ENCODE results near the gene SYNGR3.
A peak's percentile ranks its signal among the peaks of the same experiment; 100 is the strongest.
"Not testable (repeated sequence)": the region's sequence is repeated elsewhere in the genome, so short reads cannot be mapped to it uniquely, and the experiment has no call there.

Gene SYNGR3

DNA sequence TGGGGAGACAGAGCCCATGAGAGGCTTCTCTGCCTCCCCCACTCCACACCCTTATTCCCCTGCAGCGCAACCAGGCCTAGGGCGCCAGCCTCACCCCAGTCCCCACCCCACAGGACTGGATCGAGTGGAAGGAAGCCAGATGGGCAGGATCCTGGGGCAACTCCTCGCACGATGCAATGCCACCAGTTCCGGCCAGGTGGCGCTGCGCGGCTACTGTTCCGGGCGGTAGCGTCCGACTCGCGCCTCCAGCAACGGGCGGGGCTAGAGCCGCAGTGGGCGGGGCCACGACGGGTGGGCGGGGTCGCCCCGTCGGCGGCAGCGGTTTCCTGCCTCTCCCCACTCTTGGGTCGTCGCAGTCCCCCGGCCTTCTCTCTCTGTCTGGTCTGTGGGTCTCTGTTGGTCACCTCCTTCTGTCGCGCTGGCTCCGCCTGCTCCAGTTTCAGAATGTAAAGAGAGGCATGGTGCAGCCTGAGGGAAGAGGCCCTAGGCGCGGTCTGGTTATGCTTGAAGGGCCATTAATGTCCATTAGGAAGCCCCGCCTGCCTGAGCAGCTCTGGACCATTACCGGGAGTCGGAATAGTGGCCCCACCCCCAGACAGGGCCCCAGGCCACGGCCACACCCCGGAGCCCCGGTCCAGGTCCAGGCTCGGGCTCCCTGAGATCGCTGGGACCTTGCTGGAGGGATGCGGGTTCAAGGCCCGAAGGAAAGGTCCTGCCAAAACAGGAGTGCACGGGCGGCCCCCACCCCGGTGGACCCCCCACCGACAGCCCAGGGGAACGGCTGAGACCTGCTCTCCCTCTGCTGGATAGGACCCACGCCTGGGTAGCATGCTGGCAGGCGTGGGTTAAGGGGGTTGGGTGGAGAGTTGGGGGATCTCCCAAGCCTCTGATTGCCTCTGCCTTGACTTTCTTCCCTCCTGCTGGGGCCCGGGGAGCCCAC is 33.6 kb downstream of the SYNGR3 start:
- H3K4me3 ChIP-seq (ENCODE audit: low read depth, low read length), result peak overlapping the region; percentile 34
- DNase-seq (ENCODE audit: low read depth), result no peak

DNA sequence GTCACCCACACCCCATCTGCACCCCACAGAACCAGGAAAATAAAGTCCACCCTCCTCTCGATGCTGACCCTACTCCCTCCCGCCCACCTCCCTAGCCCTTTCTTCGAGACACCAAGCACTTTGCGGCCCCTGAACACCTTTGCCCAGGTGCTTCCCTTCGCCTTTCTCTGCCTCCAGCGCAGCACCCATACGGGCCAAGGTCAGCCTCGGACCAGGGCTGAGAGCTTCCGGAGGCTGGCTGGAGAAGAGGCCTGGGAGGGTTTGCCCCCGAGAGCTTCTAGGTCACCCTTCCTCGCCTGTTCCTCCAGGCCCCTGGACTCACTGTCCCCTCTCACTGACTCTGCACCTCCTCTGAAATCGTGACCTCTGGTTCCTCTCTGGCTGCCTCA is 34.3 kb downstream of the SYNGR3 start:
- no peak for DNase-seq (ENCODE audit: low read depth)
- H3K4me3 ChIP-seq (ENCODE audit: low read depth, low read length), result no peak overlapping the region

DNA sequence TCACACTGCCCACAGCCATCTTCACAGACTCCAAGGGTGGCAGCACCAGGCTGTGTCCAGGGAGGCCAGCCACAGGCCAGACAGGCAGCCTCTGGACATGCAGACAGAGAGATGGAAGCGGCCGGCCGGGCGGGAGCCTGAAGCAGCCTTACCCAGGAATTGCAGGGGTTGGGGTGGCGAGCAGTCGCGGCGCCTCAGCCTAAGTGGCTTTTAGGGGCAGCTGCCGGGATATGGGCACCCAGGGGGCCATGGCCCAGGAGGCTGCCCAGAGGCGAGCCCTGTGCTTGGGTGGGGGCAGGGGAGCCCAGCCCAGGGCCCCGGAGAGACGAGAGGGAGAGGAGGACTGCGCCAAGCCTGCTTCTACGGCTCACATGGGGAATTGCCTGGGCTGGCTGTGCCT is 35.5 kb downstream of the SYNGR3 start:
- DNase-seq (ENCODE audit: low read depth), result no peak
- no peak overlapping the region for H3K4me3 ChIP-seq (ENCODE audit: low read depth, low read length)

DNA sequence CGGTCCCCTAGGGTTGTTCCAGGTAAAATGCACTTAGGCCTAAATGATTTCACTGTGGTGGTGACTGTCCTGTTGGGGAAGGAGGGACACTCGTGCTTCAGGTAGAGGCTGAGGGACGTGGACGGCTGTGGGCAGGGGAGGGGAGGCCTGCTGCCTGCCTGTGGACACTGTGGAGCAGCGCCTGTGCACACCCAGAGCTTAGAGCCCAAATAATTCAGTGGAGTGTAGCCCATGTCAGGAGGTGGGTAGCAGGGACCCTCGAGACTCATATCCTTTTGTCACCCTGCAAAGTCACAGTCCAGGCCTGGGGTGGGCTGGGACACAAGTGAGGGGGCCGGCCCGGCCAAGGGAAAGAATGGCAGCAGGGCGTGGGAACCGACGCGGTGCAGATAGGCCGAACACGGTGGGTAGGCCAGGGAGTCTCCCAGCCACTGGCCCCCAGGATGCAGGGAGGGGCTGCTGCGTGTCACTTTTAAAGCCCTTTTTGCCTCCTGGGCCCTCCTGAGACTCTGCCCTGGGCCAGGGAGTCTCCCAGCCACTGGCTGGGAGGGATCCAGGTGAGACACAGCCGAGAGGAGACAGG is 36.2 kb downstream of the SYNGR3 start:
- no peak for DNase-seq (ENCODE audit: low read depth)
- H3K4me3 ChIP-seq (ENCODE audit: low read depth, low read length), result peak overlapping the region; percentile 43

DNA sequence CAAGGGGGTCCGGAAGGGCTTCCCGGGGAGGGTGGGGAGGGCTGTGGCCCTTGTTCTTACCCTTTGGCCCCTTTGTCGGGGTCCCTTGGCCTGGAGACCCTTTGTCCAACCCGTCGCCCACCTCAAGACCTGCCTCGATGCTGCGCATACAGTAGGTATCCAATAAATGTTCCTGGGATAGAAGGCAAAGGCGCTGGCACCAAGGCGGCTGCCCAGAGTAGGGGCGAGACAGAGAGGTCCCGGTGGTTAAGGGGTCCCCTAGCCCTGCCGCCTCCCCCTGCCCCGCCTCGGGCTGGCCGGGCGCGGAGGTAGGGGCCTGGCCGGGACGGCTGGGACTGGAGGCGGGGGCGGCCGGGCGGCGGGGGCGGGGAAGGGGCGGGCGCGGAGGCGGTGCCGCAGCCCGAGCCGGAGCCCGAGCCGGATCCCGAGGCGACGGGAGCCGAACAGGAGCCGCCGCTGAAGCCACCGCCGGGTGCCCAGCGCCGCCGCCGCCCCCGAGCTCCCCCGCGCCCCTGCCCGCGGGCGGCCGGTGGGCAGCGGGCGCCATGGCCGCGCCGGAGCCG is 36.8 kb downstream of the SYNGR3 start, which contains the start of gene NHERF2:
Gene NHERF2, plus strand, starts transcription at position 442 of the 563 bp plus-strand sequence. Its CDS starts 104 bp downstream, at position 546.
- H3K4me3 ChIP-seq (ENCODE audit: low read depth, low read length), result peak within 1 kb of the TSS; percentile 63
- no peak for DNase-seq (ENCODE audit: low read depth)

DNA sequence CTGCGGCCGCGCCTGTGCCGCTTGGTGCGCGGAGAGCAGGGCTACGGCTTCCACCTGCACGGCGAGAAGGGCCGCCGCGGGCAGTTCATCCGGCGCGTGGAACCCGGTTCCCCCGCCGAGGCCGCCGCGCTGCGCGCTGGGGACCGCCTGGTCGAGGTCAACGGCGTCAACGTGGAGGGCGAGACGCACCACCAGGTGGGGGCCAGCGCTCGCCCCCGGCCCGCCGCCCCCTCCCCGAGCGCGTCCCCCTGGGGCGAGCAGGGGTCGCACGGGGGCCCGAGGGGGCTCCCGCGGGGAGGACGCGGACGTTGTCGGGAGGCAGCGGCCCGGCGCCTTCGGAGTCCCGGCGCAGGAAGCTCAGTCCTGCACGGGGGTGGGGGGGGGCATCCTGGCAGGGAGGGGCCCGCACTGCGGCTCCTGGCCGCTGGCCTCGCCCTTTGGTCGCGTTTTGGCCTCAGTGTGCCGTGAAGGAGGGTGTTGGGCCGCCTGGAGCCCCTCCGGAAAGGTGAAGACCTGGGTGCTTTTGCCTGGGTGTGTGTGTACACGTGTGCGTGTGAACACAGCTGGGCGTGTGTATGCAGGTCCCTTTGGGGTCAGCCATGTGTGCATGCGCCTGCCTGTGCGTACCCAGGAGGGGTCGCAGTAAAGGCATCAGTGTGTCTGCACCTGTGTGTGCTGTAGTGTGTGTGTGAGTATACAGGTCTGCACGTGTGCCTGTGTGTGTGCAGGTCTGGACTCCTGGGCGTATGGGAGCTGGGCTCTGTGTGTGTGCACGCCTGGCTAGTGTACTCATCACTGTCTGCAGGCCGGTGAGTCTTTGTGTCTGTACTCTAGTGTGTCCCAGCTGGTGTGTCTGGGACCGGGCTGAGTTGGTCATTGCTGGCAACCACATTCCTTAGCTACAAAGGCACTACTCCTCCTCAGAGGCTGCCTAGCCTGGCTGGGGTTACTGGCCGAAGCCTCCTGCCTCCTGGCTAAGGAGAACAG is 37.5 kb downstream of the SYNGR3 start:
- peak overlapping the region; percentile 63 for H3K4me3 ChIP-seq (ENCODE audit: low read depth, low read length)
- no peak for DNase-seq (ENCODE audit: low read depth)

DNA sequence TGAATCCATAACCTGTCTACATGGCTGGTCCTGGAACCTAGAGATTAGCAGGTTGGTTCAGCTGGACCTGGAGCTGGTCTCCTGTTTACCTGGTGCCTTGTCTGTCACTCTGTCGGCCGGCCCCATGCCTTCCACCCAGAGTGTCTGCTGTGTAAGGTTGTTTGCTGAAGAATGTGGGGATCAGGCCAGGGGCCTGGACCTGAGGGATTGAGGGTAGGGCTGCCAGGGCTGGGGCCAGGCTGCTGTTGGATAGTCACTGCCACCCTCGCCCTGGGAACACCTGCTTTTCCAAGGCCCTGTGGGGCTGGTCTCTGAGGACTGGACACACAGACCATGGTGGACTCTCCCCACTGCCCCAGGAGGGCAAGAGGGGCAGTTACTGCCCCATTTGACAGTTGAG is 38.4 kb downstream of the SYNGR3 start:
- H3K4me3 ChIP-seq (ENCODE audit: low read depth, low read length), result peak overlapping the region; percentile 63

DNA sequence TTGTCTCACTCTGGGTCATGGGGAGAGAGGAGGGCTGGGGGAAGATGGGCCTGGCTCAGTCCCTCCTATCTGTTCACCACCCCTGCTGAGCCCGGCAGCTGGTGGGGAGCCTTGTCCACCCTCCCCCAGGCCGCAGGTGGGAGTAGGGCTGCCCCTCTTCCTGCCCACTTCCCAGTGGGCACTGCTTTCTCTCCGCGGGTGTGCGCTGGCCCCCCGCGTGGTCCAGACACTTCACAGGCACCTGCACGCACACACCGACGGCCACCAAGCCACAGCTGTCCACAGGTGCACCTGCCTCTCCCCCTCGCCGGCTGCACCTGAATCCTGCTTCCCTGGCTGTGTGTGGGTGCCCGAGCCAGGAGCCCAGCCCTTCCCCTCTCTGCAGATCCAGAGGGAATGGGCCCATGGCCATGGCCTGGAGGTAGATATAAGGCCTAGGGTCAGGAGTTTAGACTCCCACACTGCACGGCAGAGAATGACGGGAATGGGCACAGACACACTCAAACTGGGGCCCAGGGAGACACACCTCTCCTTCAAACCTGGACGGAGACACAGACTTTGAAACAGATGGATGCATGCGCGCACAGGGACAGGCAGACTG is 39.0 kb downstream of the SYNGR3 start:
- no peak for DNase-seq (ENCODE audit: low read depth)
- no peak overlapping the region for H3K4me3 ChIP-seq (ENCODE audit: low read depth, low read length)

More for the DNA sequence above, 38.4 kb downstream of the SYNGR3 start:
- DNase-seq (ENCODE audit: low read depth), result no peak

DNA sequence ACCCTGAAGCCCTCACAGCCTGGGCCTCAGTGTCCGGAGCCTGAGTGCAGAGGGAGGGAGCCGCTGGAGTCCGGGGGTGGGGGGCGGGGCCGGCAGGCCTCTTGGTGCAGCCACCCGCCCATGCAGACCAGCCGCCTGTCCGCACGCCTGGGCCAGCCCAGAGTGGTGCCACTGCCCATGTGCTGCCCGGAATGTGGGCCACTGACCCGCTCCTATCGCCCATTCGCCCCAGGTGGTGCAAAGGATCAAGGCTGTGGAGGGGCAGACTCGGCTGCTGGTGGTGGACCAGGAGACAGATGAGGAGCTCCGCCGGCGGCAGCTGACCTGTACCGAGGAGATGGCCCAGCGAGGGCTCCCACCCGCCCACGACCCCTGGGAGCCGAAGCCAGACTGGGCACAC is 39.6 kb downstream of the SYNGR3 start:
- H3K4me3 ChIP-seq (ENCODE audit: low read depth, low read length), result no peak overlapping the region
- DNase-seq (ENCODE audit: low read depth), result no peak

DNA sequence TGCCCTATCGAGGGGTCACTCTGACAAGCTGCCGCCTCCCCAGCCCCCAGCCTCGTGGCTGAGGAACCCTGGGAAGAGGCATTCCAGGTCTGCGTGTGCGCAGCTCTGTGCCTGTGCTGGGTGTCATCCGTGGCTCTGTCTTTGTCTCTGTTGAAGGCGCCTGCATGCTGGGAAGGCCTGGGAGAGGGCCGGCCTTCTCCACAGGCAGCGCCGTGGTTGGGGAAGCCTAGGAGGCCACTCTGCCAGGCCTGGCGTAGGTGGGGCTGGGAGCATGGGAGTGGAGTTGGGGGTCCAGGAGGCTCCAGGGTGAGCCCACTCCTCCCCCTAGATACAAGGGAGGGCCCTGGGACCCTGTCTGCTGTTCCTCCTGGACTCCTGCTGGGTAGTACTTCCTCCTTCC is 40.3 kb downstream of the SYNGR3 start:
- no peak for DNase-seq (ENCODE audit: low read depth)
- H3K4me3 ChIP-seq (ENCODE audit: low read depth, low read length), result no peak overlapping the region

DNA sequence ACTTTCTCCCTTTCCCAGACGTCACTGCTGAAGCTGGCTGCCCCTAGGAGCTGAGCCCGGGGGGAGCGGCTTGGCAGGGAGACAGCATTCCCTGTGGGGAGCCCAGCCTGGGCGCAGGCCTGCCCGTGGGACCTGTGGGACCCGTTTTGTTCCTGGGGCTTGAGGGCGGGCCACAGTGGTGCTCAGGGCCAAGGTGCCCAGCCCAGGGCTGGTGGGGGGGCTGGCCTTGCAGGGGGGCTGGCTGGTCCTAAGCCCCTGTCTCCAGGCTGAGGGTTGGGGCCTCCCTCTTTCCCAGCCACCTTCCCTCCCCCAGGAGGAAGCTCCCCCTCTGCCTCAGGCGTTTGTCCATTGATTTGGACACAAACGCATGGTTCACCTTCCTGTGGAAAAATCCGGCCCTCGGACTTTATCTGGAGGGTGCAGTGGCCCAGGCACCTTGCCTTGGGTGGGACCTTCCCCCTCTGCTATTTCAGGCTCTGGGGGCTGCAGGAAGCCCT is 41.4 kb downstream of the SYNGR3 start:
- no peak overlapping the region for H3K4me3 ChIP-seq (ENCODE audit: low read depth, low read length)
- no peak for DNase-seq (ENCODE audit: low read depth)

DNA sequence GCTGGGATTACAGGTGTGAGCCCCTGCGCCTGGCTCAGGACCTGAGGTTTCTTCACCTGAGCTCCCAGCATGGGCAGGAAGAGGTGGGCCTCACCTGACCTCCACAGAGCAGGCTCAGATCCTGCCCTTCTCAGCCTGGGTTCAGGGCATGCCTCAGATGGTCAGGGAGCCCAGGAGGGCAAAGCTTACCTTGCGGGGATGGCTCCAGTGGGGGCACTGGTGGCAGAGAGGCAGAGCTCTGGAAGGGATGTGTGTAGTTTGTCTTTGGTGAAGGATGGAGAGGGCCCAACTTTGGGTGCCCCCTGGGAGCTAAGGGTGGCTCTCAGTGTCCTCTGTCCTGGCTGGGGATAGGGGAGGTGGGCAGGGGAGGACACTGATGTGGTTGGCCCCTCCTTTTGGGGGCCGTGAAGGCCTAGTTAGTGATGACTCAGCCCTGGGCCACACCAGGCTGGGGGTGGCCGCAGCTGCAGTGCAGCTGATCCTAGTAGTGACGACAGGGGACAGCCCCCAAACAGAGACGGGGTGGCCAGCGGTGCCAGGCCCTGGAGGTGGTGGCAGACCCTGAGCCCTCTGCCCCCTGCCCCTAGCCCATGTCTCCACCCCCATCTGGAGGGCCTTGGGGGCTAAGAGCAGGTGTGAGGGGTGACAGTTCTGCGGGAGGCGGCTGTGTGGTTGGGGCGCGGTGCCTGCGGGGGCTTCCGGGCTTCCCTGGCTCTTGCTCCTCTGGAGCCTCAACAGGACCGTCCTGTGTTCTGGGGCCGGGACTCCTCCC is 42.7 kb downstream of the SYNGR3 start:
- DNase-seq (ENCODE audit: low read depth), result no peak
- H3K4me3 ChIP-seq (ENCODE audit: low read depth, low read length), result no peak overlapping the region

DNA sequence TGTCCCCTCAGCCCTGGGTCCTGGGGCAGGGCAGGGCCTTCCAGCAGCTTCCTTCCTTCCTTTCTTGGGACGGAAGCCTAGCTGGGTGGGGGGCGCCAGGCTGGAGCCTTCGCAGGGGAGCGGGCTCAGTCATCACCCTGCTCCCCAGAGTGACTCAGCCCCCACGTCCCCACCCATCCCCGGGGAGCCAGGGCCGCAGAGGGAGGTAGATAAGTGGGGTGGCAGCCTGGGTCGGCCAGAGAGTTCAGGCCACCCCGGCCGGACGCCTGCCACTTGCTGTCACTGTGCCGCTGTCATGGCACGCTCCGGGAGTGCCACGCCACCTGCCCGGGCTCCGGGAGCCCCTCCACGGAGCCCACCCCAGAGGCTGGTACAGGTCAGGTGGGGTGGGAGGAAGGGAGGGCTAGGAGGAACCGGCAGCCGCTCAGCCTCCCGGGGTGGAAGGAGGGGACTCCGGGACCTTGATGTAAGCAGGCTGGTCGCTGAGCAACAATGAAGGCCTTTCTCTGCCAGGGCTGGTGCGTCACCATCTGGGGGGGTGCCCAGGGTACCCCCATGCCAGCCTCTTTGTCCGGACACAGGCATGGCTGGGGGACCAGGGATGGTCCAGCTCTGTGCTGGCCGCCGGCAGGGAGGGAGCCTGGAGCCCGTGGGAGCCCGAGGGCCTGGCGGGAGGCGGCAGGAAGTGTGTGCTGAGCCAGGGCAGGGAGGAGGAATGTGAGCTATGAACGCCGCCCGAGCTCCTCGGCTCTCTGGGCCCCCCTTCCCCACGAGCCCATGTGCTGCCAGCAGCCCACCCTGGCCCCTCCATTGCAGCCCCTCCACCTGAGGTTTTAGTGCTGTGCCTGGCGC is 43.5 kb downstream of the SYNGR3 start:
- peak overlapping the region; percentile 3 for H3K4me3 ChIP-seq (ENCODE audit: low read depth, low read length)
- no peak for DNase-seq (ENCODE audit: low read depth)

DNA sequence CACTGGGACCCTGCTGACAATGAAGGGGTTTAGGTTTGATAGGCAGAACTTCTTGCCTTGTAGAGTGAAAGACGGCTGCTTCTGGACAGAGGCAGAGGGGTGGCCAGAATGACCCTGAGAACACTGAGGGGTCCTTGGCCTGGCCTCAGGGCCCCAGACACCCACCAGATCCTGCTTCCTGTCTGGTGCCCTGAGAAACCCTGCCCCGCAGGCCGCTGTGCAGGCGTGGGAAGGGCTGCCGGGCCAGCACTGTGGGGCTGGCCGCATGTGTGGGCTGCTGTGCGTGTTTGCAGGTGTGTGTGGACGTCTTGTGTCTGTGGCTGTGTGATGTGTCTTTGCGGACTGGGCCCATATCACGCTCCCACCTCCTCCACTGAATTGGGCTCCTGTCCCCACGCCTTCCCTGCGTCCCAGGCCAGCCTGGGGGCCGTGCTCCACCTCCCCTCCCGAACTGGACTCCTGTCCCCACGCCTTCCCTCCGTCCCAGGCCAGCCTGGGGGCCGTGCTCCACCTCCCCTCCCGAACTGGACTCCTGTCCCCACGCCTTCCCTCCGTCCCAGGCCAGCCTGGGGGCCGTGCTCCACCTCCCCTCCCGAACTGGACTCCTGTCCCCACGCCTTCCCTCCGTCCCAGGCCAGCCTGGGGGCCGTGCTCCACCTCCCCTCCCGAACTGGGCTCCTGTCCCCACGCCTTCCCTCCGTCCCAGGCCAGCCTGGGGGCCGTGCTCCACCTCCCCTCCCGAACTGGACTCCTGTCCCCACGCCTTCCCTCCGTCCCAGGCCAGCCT is 44.3 kb downstream of the SYNGR3 start:
- DNase-seq (ENCODE audit: low read depth); H3K4me3 ChIP-seq (ENCODE audit: low read depth, low read length): not testable (repeated sequence)

DNA sequence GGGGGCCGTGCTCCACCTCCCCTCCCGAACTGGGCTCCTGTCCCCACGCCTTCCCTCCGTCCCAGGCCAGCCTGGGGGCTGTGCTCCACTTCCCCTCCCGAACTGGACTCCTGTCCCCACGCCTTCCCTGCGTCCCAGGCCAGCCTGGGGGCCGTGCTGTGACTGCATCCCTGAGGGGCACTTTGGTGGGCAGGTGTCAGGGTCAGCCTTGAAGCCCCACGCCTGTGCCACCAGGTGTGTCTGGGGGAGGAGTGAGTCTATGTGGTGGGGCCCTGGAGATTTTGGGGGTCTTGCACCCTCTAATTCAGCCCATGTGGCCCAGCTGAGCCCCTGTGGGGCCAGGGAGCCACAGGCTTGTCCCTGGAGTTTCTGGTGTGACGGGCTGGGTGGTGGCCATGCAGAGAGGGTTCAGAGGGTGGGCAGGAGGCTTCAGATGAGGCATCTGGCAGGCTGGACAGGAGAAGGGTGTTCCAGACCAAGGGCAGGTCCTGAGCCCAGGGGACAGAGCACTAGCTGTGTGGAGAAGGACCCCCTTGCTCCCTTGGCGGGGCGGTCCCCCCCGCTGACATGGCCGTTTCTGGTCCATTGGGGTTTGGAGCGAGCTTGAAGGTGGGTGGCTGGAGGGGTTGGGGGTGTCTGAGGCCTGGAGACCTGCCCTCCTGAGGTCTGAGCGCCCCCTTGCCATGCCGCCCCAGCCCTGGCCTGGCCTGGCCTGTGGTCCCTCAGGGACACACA is 45.1 kb downstream of the SYNGR3 start:
- no peak overlapping the region for H3K4me3 ChIP-seq (ENCODE audit: low read depth, low read length)
- DNase-seq (ENCODE audit: low read depth), result no peak

Data from skeletal muscle cell (primary cell).